Stimulated activated CD8-positive, alpha-beta memory T cell treated with anti-CD3 and anti-CD28 coated beads, Interleukin-7, amount 100 ng/mL, for 48 hours (primary cell): ENCODE data around the gene MAPK6.

Experiments
- DNase-seq, 2 donors: peaks; one replicate each; pipeline ENCODE4 v3.0.0-alpha.2; 2020; ENCODE audit warnings: low read depth in 1 of 2; ENCODE audit errors: extremely low read depth in 1 of 2

The MAPK6 gene

DNA sequence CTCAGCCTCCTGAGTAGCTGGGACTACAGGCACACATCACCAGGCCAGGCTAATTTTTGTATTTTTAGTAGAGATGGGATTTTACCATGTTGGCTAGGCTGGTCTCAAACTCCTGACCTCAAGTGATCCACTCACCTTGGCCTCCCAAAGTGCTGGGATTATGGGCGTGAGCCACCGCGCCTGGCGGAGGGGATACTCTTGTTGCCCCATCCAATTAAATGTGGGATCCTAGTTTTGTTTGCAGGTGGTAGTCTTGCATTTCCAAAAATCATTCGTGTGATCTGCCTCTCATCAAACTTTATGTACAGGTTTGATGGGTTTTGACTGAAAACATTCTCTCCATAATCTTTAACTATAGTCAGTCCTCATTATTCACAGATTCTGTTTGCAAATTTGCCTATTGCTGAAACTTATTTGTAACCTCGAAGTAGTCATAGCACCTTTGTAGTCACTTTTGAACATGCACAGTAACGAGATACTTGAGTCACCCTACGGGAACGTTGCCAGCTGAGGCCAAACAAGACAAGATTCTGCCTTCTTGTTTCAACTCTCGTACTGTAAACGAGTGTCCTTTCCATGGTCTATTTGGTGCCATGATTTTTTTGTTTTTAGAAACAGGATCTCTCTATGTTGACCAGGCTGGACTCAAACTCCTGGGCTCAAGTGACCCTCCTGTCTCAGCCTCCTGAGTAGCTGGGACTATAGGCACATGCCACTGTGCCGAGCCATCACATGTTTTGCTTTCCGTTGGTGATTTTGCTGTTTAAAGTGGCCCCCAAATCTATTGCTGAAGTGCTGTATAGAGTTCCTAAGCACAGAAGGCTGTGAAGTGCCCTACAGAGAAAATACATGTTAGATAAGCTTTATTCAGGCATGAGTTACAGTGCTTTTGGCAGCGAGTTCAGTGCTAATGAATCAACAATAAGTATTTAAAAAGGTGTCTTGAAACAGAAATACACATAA lies 8.1 kb upstream of the MAPK6 start:
- DNase-seq = peak; percentile 43 to 77

DNA sequence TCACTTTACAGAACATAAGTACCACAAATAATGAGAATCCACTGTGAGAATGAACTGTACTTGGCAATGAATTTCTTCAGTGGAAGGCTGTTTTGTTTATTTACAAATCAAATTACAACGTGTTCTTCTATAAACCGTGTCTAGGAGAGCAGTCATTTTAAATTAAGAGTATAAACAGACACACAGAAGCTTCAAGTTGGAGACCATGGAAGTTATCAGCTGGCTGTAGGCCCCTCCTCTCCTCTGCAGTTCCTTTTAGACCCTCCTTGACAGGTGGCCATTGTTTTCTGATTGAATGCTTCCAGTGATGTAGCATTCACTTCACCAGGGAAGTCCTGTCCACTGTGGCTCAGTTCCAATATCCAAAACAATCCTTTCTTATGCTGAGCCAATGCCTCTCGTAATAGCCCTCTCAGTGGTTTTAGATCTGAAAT lies 7.3 kb upstream of the MAPK6 start:
- no peak for DNase-seq

DNA sequence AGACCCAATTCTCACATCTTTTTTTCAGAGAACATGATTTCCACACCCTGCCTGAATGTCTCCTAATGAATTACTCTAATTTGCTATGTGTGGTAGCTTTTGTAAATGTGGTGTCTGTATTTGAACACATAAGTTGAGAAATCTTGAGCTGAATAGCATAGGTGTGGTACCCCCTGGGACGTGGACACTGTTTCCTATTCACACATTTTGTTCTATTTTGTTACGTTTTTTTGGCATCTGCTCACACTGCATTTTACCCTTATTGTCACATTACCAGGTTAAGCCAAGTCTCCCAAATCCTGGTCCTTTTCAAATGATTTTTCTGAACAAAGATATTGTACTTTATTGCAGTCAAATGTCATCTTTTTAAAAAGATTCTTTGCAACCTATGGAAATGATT lies 6.8 kb upstream of the MAPK6 start:
- DNase-seq = no peak

DNA sequence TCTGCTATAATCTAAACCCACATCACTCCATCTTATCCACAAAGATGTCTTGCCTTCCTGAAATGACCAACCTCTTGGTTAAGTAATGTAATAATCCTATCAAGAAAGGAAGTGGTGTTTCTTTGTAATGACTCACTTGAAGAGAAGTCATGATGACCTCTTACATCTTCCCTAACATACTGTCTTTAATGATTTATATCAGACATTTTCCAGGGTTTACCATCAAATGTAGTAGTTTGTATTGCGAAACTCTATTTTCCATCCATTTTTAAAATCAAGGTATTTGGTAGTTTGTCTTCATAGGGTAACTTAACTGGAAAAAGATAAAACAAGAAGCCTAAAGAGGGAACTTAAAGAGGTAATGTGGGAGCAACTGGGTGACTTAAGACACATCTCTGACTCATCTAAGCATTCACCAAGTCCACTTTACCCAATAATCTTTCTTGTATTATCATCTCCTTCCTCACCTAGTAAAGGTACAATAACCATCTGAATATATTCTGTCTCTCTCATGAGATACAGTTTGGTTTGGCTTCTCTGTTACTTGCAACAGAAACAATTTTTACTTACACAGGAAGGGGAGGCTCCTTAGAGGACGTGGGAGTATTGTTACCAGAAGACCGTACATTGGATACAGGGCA lies 5.7 kb upstream of the MAPK6 start:
- no peak for DNase-seq

DNA sequence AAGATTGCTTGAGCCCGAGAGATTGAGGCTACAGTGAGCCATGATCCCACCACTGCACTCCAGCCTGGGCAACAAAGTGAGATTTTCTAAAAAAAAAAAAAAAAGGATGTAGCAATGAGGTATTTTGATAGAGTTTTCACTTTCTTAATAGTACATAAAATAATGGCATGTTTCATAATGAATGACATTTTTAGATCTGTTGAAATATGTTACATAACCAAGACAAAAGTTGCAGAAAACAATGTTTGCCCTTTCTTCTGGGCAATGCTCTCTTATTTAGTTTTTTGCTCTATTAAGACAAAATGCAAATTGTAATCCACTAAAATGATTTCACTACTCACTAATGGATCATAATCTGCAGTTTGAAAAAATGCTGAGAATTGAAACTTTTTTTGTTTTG lies 4.4 kb upstream of the MAPK6 start:
- DNase-seq = no peak

DNA sequence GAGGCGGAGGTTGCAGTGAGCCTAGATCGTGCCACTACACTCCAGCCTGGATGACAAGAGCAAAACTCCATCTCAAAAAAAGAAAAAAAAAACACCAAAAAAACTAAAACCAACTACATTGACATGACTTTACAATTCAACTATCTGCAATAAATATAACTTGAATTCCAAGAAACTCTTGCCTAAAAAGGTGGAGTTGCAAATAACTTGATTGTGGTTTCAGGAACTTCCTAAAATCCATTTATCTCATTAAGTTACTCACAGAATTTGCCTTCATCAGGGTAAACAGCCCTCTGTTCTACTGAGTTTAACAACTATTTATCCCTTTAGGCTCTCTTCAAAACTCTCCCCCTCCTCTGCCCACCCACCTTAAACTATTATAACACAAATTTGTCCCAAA lies 2.7 kb upstream of the MAPK6 start:
- no peak for DNase-seq

DNA sequence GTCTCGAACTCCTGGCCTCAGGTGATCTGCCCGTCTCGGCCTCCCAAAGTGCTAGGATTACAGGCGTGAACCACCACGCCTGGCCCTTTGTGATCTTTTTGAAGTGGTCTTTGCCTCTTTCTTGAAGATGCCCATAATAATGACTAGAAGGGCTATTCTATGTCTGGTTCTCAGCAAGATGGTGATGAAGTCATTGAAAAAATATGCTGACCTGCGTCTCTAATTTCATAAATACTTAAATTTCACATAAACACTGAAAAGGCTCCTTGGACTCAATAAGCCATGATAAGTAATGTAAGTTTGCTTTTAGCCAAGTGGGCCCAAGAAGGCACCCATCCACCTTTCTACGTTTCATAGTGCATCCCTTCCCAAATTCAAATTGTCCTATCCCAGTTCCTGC lies 775 bp upstream of the MAPK6 start:
- DNase-seq = no peak

DNA sequence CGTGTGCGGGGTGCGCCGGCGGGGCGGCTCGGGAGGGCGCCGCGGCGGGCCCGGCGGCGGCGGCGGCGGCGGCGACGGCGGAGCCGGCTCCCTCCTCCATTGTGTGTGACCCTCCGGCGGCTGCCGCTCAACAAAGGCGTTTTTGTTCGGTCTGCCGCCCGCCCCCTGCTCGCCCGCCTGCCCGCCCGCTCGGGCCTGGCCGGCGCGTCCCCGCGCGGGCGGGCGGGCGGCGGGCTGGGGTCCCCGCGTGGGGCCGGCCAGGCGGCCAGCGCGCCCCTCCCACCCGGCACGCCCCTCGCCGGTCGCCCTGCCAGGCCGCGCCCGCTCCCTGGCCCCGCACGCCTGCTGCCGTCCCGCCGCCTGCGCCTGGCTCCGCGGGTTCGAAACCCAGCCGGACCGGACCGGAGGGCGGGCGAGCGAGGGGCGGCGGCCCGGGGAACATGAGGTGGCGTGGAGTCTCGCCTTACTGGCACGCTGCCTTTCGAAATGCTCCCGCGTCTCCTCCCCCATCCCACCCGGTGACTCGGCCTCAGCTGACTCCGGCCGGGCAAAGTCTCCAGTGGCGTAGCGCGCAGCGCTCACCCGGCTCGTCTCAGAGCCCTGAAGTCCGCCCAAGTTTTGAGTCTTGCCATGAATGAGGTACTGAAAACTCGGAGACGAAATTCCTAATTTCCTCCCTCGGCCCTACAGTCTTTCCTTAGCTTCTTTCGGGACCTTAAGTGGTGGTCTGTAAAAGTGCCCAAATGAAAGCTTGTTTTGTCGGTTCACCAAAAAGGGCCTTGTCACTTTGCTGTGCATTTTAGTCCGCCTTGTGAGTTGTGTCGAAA lies 588 bp downstream of the MAPK6 start:
- DNase-seq = peak; percentile 51 to 55

DNA sequence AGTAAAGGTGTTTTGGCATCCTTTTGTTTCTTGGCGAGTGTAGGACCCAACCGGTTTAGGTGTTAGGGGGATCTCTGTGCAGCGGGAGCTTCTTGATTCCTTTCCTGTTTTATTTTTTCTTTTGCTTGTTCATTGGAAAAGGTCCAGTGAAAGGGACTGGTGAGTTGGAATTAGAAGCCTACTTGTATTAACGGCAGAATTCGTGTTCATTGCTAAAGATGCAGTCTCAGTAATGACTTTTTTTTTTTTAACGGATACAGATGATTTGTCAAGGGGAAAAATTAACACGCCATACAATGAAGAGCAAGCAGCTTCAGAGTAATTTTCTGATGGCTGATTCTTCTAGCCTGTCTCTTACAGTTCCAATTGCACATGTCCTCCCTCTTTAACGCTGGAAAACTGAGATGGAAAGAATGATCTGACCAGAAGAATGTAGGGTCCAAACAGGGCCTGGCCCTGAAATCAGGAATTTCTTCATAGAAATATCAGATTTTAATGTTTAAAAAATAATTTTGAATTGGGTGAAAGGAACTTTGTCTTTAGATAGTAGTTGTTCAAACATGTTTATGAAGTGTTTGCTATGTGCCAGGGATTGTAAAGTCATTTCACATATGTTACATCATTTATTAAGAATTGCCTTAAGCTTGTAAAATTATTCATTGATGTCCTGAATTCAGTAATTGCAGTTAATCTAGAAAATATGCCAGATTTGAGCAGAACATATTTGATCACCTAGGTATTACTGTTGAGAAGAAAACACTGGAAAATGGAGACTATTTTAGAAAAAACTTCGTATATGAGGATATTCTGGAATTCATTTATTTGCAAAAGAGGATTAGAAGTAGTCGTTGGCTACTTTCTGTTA lies 1.4 kb downstream of the MAPK6 start:
- no peak for DNase-seq

DNA sequence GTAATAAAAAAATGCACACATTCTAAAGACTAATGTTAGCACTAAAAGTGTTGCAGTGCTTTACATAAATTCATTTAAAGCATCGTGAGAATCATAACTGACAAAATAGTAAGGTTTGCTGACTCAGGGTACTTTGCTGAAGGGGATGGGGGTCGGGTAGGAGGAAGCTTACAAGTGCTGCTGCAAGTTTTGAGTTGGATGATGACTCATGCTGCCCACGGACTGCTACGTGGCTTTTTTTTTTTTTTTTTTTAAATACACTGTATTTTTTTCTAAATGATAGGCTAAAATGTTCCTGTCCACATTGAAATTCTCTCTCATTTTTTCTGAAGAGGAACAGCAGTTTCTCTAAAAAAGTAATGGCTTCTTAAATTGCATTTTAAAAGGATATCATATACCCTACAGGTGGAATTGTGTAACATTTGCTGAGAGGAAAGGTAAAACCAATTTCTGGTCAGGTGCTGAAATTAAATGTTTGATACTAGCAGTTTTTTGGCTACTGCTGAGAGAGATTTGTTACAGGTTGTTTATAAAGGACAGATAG lies 2.2 kb downstream of the MAPK6 start:
- DNase-seq = peak in 1 of 2 donors; percentile 73

DNA sequence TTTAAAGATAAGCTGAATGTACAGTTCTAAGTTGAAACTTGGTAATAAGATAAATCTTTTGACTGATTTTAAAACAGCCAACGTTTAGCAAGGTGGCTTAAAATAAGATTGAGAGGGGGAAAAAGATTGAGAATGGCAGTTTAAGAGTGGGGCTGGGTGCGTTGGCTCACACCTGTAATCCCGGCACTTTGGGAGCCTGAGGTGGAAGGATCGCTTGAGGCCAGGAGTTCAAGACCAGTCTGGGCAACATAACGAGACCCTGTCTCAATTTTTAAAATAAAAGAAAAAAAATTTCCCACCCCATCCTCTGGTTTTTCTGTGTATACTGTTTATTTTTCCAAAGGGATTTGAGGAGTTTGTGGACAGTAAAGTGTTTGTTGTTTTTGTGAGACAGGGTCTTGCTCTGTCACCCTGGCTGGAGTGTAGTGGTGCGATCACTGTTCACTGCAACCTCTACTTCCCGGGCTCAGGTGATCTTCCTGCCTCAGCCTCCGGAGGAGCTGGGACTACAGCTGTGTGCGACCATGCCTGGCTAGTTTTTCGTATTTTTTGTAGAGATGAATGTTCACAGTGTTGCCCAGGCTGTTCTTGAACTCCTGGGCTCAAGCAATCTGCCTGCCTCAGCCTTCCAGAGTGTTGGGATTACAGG lies 3.0 kb downstream of the MAPK6 start:
- no peak for DNase-seq

DNA sequence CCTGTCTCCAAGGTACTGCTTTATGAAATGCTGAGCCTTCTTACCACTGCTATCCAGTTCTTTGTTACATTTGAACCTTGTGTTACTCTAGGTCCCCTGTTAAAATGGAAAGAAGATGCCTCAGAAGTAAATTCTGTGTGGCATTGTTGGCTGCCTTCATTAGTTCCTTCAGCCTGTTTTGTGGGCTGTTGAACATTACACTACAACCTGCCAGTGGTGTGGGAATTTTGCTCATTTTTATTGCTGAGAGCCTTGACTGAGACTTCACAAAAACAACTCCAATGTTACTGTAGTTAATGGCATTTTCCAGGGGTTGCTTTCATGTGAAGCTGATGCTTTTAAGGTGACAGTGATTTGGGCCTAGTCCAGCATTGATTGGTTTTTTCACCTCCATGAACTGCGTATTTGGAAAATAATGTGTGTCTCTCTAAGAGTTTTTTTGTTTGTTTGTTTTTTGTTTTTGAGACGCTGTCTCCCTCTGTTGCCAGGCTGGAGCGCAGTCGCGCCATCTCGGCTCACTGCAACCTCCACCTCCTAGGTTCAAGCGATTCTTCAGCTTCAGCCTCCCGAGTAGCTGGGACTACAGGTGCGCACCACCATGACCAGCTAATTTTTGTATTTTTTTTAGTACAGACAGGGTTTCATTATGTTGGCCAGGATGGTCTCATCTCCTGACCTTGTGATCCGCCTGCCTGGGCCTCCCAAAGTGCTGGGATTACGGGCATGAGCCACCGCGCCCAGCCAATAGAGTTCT lies 4.3 kb downstream of the MAPK6 start:
- DNase-seq = no peak

DNA sequence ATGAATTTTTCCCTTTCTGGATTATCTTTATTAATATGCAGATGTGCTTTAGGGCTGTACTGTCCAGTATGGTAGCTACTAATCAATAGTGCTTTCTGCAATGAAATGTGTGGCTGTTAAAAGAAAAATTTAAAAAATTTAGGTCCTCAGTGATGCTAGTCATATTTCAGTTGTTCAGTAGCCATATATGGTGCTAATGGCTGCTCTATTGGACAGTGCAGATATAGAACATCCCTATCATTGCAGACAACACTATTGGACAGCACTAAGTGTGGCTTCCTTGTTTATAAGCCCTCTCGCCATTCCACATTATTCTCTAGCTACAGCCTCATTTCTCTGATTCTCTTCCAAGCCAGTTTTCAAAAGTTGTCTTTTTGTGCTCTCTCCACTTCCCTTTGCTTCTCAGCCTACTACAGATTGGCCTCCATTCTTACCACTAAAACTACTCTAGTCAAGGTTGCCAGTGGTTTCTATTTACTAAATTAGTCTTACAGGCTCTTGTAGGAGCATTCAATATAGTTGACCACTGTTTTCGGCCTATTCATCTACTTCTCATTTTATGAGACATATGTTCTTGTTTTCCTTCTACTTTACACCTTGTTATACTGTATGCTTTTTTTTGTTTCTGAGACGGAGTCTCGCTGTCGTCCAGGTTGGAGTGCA lies 9.5 kb downstream of the MAPK6 start:
- DNase-seq = no peak

DNA sequence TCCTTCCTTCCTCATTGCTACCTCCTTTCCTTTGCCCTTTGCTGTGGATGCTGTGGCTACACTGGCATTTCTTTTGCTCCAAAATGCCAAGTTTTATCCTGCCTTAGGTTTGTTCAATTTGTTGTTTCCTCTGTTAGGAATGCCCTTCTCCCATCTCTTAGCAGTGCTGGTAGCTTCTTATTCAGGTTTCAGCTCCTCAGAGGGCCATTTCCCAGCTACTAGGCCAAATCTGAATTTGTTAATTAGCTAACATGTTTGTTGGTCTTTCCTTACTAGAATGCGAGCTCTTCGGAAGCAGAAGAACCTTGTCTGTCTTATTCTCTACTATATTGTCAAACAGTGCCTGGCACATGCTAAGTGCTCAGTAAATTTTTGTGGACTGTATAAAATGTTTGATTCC lies 11.0 kb downstream of the MAPK6 start:
- DNase-seq = no peak

DNA sequence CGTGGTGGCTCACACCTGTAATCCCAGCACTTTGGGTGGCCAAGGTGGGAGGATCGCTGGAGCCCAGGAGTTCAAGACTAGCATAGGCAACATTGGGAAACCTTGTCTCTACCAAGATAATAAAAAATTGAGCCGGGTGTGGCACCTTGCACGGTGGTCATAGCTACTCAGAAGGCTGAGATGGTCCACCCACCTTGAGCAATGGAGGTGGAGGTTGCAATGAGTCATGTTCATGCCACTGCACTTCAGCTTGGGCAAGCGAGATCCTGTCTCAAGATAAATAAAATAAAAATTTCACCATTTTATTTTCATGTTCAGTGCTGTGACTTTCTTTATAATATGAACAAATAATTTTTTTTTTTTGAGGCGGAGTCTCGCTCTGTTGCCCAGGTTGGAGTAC lies 12.5 kb downstream of the MAPK6 start:
- DNase-seq = no peak

DNA sequence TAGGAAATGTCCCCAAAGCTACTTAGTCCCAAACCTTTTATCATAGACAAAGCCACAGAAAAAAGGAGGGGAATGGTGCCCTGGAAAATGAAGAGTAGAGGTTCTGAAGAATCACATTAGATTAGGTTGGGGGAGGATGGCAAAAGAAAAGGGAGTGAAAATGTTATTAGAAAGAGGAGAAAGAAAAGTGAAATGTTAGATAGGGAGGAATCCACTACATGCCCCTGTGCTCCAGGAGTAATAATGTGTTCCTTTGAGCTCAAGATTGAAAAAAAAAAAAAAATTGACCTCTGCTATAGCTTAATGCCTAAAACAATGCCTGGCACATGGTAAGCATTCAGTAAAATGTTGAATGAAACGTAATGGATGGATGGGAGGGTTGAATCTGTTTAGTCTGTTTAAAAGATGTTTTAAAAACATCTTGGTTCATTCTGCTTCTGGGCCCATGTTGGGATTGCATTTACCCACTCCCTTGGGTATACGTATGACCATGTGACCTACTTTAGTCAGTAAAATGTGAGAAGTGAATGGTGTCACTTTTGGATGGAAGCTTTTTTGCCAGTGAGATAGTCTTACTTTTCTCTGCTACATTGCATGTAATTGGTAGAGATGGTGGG lies 19.0 kb downstream of the MAPK6 start:
- no peak for DNase-seq

DNA sequence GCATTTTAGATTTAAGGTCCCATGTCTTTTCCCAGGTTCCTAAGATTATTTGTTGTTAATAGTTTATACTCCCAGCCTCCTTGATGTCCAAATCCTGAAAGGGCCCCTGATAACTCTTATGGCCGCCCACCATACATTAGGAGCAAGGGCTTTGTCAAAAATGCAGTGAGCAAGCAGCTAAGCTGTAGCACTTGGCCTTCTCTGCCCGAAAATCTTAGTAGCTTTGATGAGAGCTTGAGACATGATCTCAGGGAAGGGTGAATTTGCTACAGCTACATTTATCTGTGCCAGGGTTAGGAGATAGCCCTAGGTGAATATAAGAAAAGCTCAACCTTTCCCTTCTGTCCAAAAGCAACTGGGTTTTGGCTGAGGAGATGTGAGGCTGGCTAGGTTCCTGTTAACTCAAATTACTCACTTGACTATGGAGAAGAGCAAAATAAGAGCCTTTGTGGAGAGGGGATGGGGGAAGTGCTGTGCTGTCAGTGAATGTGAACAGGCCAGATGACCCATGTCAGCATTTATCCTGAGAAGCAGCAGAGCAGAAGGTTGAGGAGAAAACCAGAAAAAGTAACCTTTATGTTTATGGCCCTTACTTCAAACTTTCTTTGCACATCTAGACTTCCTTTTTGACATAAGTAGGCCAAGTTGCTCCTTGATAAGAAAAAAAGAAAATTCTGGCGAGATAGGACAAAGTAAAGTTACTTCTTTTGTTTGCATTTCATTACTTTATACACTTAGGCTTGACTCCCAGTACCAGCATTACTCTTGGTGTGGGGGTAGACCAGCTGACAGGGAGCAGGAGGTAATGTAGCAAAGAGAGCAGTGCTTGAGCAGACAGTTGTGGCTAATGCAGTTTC lies 21.1 kb downstream of the MAPK6 start:
- no peak for DNase-seq
